22Rv1 (cell line): ENCODE data around the gene SLC17A4.

Experiments used
- H3K27ac ChIP-seq: fragments of 450-650 bp; 2 replicates; pipeline ENCODE4 v1.5.1; 2017
- ZFX ChIP-seq: fragments of 450-650 bp; IDR thresholded peaks from 2 replicates; pipeline ENCODE4 v1.6.1; 2017; ENCODE audit warnings: antibody characterized with exemption, borderline replicate concordance
- TF ChIP-seq, protein P1 (sequence below): fragments of 450-650 bp; IDR thresholded peaks from 2 replicates; pipeline ENCODE4 v1.5.1; 2017; ENCODE audit warnings: mild to moderate bottlenecking

SLC17A4 gene

DNA sequence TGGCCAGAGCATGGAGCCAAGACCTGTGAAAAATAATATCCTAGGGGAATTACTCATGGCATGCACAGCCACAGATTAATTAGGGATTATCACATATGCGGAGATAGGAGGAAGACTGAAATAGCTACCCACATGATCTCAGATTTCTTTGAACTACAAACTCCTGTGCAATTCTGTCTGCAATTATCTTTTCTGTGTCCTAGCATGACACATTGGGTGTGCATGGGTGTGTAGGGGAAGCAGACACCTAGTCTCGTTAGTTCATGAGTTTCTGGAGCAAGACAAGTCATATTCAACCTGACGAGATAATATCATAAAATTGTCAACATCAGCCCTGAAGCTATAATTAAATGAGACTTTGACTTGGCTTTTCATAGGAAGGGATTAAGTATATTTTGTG, 3.6 kb upstream of the SLC17A4 start:
- no peak for TF ChIP-seq ZFX
- TF ChIP-seq, protein P1, sequence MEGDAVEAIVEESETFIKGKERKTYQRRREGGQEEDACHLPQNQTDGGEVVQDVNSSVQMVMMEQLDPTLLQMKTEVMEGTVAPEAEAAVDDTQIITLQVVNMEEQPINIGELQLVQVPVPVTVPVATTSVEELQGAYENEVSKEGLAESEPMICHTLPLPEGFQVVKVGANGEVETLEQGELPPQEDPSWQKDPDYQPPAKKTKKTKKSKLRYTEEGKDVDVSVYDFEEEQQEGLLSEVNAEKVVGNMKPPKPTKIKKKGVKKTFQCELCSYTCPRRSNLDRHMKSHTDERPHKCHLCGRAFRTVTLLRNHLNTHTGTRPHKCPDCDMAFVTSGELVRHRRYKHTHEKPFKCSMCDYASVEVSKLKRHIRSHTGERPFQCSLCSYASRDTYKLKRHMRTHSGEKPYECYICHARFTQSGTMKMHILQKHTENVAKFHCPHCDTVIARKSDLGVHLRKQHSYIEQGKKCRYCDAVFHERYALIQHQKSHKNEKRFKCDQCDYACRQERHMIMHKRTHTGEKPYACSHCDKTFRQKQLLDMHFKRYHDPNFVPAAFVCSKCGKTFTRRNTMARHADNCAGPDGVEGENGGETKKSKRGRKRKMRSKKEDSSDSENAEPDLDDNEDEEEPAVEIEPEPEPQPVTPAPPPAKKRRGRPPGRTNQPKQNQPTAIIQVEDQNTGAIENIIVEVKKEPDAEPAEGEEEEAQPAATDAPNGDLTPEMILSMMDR, result no peak
- peak overlapping the region; percentile 46 for H3K27ac ChIP-seq

DNA sequence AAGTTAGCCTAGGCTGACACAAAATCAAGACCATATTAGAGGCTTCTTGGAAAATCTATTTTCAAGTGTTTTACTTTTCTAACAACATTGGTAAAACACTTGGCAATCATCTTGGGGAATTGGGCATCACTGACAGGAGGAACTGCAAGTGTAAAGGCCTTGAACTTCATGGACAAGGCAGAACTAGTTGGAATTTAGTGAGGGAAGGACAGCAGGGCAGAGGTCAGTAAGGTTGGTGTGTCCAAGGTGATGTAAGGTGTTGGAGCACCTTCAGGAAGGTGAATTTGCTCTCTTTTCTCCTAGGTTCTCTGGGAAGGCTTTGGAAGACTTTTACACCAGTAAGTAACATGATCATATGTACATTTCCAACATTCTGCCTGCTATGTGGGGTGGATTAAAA, 1.5 kb upstream of the SLC17A4 start:
- TF ChIP-seq ZFX, result no peak
- TF ChIP-seq, protein P1, result no peak
- peak overlapping the region; percentile 88; the same call in 1 of the 2 replicates for H3K27ac ChIP-seq

DNA sequence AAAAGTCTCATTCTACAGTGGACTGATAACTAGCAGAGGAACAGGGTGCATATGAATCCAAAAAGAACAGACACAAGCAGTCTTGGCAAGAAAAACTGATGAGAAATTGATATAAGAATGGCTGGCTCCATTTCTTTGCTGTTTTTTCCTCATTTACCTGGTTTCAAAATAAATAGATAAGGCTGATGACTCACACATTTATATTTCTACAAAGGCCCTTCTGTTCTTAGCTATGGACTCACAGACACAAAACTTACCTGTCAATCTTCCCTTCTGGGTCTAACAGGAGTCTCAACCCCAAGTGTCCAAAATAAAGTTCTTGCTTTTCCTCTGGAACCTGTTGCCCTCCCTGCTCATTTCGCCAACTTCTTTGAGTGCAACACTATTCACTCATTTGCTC, 941 bp downstream of the SLC17A4 start:
- TF ChIP-seq, protein P1, result no peak
- no peak for TF ChIP-seq ZFX
- peak overlapping the region; percentile 88 for H3K27ac ChIP-seq

DNA sequence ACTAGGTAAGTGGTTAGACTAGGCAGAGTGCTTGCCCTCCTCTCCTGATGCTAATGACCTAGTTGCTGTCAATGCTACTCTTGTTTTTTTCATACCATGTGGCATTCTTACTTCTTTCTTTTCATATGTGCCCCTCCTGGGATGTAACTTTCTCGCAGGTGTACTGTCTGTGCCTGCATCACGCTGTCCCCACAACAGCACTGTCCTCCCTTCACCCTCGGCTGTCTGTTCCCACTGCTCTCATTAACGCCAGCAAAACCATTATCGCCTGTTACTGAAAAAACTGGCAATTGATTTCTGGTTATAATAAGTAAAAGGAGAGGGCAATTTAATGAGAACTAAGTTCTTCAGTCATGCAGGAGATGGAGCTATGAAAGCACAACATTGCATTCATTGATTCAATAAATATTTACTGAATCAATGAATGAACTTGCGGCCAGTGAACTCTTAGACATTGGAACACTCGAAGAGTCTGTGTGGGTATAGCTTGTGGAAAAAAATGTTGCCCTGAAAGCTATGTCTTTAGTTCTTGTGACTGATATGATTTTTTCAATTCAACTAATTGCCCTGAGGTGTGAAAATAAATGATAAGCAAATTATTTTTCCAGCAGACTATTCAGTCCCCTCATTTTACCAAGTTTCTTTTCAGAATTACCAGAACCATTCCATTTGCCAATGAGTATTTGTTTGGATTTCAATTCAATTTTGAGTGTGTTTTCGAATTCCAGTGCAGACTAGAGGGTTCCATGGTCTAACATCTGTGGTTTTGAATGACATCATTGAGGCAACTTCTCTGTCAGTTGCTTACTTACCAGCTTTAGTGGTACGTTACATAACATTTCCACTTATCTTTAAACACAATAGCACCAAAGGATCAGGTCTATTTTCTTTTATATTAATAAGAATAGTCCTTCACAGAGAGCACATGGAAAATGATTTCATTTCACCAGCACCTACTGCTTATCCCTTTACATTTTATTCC, 2.1 kb downstream of the SLC17A4 start:
- H3K27ac ChIP-seq, result peak overlapping the region; percentile 88; the same call in 1 of the 2 replicates
- no peak for TF ChIP-seq ZFX
- TF ChIP-seq, protein P1, result no peak

DNA sequence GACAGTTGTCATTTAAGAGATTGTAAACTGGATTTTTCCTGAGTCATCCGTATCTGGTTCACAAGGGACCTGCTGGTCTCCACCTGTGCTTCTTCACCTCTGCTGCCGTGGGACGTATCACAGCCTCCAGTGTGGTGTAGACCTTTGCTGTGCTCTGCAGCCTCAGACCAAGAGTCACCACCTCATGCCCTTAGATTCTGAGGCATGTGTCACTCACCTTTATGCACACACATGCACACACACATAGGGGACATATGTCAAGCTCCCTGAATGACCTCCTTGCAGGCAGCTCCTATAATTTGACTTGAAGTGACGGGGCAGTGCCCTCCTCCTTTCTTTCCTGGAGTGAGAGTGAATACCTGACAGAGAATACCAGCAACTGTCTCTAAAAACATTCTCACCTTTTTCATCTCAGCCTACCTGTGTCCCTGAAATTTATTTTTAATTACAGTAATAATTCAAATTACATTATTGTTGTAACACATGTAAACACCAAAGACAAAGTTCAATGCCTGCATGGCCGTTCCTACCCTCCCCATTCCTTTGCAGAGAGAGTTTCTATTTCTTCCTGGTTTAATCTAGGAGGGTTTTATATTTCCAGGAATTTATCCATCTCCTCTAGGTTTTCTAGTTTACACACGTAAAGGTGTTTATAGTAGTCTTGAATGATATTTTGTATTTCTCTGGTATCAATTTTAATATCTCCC, 3.5 kb downstream of the SLC17A4 start:
- no peak overlapping the region for H3K27ac ChIP-seq
- TF ChIP-seq, protein P1, result no peak
- no peak for TF ChIP-seq ZFX

DNA sequence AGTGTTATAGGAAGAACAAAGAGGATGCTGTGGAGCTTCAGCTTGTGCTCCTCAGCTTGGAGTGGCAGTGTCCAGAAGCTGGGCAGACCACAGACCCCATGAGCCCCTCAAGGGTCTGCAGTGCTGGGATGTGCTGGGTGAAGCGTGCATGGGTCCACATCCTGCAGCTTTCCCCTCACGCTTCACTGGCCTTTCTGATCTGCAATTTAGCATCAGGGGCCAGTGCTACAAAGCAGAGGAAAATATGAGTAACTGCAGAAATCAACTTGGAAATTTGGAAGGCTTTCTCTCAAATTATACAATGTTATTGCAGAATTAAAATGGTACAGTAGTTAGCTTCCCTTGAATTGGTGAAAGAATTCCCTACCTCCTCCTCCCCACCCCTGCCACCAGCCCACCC, 10.1 kb downstream of the SLC17A4 start:
- H3K27ac ChIP-seq, result no peak overlapping the region
- TF ChIP-seq, protein P1, result no peak
- TF ChIP-seq ZFX, result no peak

DNA sequence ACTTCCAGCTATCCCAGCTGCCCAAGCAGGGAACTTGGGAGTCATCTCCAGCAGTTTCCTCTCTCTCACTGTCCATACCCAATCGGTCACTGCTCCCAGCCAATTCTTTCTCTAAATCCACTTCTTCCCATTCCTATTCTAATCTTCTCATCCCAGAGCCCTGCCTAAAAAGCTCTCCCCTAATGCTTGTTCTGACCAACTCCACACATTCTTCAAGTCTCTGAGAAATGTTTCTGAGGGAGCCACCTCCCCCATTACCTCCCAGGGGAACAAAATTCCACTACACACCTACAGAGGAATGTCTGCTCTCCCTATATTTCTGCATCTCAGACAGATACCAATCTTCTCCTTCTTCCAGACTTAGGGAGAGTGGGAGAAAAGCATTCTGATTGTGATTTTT, 14.0 kb downstream of the SLC17A4 start:
- no peak for TF ChIP-seq ZFX
- TF ChIP-seq, protein P1, result no peak
- no peak overlapping the region for H3K27ac ChIP-seq
